DOHH2 (cell line): ENCODE data around the gene SIK2.

Experiments
- H3F3A ChIP-seq: fragments of 200-600 bp; sonication (generic), shearing (Covaris generic); 2 replicates; pipeline ENCODE4 v1.6.0; 2016; ENCODE audit warnings: antibody characterized with exemption, mild to moderate bottlenecking; ENCODE audit not compliant: control insufficient read depth, insufficient read depth
- H3K27ac ChIP-seq: fragments of 200-600 bp; sonication (generic); 2 replicates; pipeline ENCODE4 v1.5.1; 2014; ENCODE audit warnings: low read depth, mild to moderate bottlenecking, low read length, moderate library complexity
- H3K27me3 ChIP-seq: fragments of 200-600 bp; sonication (generic); 2 replicates; pipeline ENCODE4 v1.6.1; 2014; ENCODE audit warnings: mild to moderate bottlenecking, low read length, mixed read lengths; ENCODE audit not compliant: control insufficient read depth
- H3K36me3 ChIP-seq: fragments of 200-600 bp; sonication (generic); 2 replicates; pipeline ENCODE4 v1.6.1; 2014; ENCODE audit warnings: mild to moderate bottlenecking, low read length, moderate library complexity, mixed read lengths; ENCODE audit not compliant: control insufficient read depth
- H3K4me1 ChIP-seq: fragments of 200-600 bp; sonication (generic); 2 replicates; pipeline ENCODE4 v1.6.1; 2014; ENCODE audit warnings: mild to moderate bottlenecking, low read length, mixed read lengths; ENCODE audit not compliant: control insufficient read depth
- H3K4me2 ChIP-seq: fragments of 200-600 bp; sonication (generic); 2 replicates; pipeline ENCODE4 v1.6.0; 2014; ENCODE audit warnings: mild to moderate bottlenecking, low read length, moderate library complexity
- H3K4me3 ChIP-seq: fragments of 200-600 bp; sonication (generic); 2 replicates; pipeline ENCODE4 v1.5.1; 2014; ENCODE audit warnings: mild to moderate bottlenecking, low read length, mixed read lengths
- H3K79me2 ChIP-seq: fragments of 200-600 bp; sonication (generic); 2 replicates; pipeline ENCODE4 v1.6.1; 2014; ENCODE audit warnings: mild to moderate bottlenecking, low read length, mixed read lengths; ENCODE audit not compliant: control insufficient read depth
- H3K9me2 ChIP-seq: fragments of 200-600 bp; sonication (generic); replicated peaks from 2 replicates; pipeline ENCODE4 v1.6.1; 2014; ENCODE audit warnings: mild to moderate bottlenecking, low read length, mixed read lengths; ENCODE audit not compliant: control insufficient read depth
- H3K9me3 ChIP-seq: fragments of 200-600 bp; sonication (generic); 2 replicates; pipeline ENCODE4 v1.6.1; 2014; ENCODE audit warnings: antibody characterized with exemption, low read length, mixed read lengths; ENCODE audit not compliant: control insufficient read depth, insufficient read depth
- H4K20me1 ChIP-seq: fragments of 200-600 bp; sonication (generic); 2 replicates; pipeline ENCODE4 v1.6.0; 2014; ENCODE audit warnings: low read depth, mild to moderate bottlenecking, antibody characterized with exemption, low read length, moderate library complexity; ENCODE audit not compliant: control insufficient read depth, insufficient read depth
- CTCF ChIP-seq: fragments of 200-600 bp; sonication (generic); IDR thresholded peaks from one replicate; pipeline ENCODE4 v1.5.1; 2014; ENCODE audit warnings: antibody characterized with exemption, mild to moderate bottlenecking, low read depth, low read length; ENCODE audit not compliant: poor library complexity, severe bottlenecking
- EZH2phosphoT487 ChIP-seq: fragments of 200-600 bp; sonication (generic); IDR thresholded peaks from 2 replicates; pipeline ENCODE4 v1.6.1; 2017; ENCODE audit warnings: borderline replicate concordance, mild to moderate bottlenecking, antibody characterized with exemption, low read length, moderate library complexity, mixed read lengths

Gene SIK2

GRCh38 chr11:111734101-111734953 is 132.1 kb downstream of the SIK2 start:
- no peak overlapping the region for H3K4me3 ChIP-seq
- no peak overlapping the region for H3K27ac ChIP-seq
- no peaks in the 10 kb centered on the region for H3K4me1 ChIP-seq
- peaks cover 13% of the 10 kb centered on the region; the same call in 1 of the 2 replicates for H3K36me3 ChIP-seq
- no peaks in the 10 kb centered on the region for H3F3A ChIP-seq
- H3K9me3 ChIP-seq = no peaks in the 10 kb centered on the region
- H4K20me1 ChIP-seq = no peaks in the 10 kb centered on the region
- no peaks in the 10 kb centered on the region for H3K27me3 ChIP-seq
- H3K79me2 ChIP-seq = no peaks in the 10 kb centered on the region
- no peaks in the 10 kb centered on the region for H3K9me2 ChIP-seq
- H3K4me2 ChIP-seq = no peak overlapping the region
- TF ChIP-seq EZH2phosphoT487 = no peak

GRCh38 chr11:111734954-111735261 is 132.7 kb downstream of the SIK2 start:
- H3K4me3 ChIP-seq = no peak overlapping the region
- no peaks in the 10 kb centered on the region for H3K9me3 ChIP-seq
- H3K27me3 ChIP-seq = no peaks in the 10 kb centered on the region
- no peak for TF ChIP-seq EZH2phosphoT487
- no peak for TF ChIP-seq CTCF
- H3K79me2 ChIP-seq = no peaks in the 10 kb centered on the region
- no peaks in the 10 kb centered on the region for H3K4me1 ChIP-seq
- no peaks in the 10 kb centered on the region for H3F3A ChIP-seq
- H4K20me1 ChIP-seq = no peaks in the 10 kb centered on the region
- peaks cover 14% of the 10 kb centered on the region; the same call in 1 of the 2 replicates for H3K36me3 ChIP-seq
- no peak overlapping the region for H3K4me2 ChIP-seq
- no peaks in the 10 kb centered on the region for H3K9me2 ChIP-seq
- H3K27ac ChIP-seq = no peak overlapping the region

GRCh38 chr11:111735262-111736116 is 133.2 kb downstream of the SIK2 start:
- no peak for TF ChIP-seq CTCF
- TF ChIP-seq EZH2phosphoT487 = no peak
- no peaks in the 10 kb centered on the region for H3F3A ChIP-seq
- H3K79me2 ChIP-seq = no peaks in the 10 kb centered on the region
- no peaks in the 10 kb centered on the region for H3K27me3 ChIP-seq
- no peaks in the 10 kb centered on the region for H3K9me3 ChIP-seq
- H4K20me1 ChIP-seq = no peaks in the 10 kb centered on the region
- H3K4me2 ChIP-seq = no peak overlapping the region
- H3K9me2 ChIP-seq = no peaks in the 10 kb centered on the region
- H3K4me1 ChIP-seq = no peaks in the 10 kb centered on the region
- no peak overlapping the region for H3K27ac ChIP-seq
- no peak overlapping the region for H3K4me3 ChIP-seq
- H3K36me3 ChIP-seq = peaks cover 16% of the 10 kb centered on the region
